AG09309 (cell line): ENCODE data around the gene CACNA1H.

Experiments
- DNase-seq: peaks from one replicate; pipeline ENCODE4 v3.0.0-alpha.2; 2010; ENCODE audit warnings: low read depth
- H3K4me3 ChIP-seq: 2 replicates; pipeline ENCODE4 v1.5.1; 2011; ENCODE audit warnings: mild to moderate bottlenecking, low read depth, low read length, moderate library complexity; ENCODE audit not compliant: control insufficient read depth
- TF ChIP-seq, protein P1 (sequence below): IDR thresholded peaks from 2 replicates; pipeline ENCODE4 v1.5.1; 2011; ENCODE audit warnings: mild to moderate bottlenecking, low read depth, low read length, inconsistent platforms; ENCODE audit not compliant: insufficient read depth, control insufficient read depth; ENCODE audit errors: missing control alignments

The CACNA1H gene

DNA sequence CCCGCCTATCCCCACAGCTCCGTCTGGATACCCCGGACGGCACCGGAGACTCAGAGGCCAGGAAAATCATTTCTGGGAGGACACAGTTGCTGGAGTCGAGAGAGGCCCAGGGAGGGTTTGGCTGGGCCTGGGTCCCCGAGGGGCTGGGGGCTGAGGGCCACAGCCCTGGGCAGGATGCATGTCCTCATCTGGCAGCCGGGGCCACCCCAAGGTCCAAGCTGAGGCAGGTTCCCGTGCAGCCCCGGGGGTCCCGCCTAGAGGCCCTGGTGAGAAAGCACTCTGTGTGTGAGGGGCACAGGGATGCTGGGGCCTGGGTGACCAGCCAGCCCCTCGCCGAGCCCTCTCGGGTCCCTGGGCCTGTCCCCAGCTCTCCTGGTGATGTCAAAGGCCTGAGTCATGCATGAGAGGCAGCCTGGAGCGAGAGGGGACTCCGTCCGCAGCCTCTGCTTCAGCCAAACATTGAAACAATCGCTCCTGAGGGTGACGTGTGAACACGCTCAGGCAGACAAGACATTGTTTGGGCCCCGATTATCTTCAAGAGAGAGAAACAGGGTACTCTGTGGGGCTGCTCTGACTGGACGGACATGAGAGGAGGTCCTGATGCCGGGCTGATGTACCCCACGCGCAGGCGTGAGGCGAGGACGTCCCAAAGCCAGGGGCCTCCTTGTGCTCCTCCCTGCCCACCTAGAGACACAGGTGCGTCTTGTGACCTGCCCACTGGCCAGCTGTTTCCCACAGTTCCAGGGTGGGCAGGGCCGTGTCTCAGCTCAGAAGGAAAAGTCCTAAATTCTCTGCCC is 31.1 kb upstream of the CACNA1H start:
- no peak overlapping the region for H3K4me3 ChIP-seq
- TF ChIP-seq, protein P1, sequence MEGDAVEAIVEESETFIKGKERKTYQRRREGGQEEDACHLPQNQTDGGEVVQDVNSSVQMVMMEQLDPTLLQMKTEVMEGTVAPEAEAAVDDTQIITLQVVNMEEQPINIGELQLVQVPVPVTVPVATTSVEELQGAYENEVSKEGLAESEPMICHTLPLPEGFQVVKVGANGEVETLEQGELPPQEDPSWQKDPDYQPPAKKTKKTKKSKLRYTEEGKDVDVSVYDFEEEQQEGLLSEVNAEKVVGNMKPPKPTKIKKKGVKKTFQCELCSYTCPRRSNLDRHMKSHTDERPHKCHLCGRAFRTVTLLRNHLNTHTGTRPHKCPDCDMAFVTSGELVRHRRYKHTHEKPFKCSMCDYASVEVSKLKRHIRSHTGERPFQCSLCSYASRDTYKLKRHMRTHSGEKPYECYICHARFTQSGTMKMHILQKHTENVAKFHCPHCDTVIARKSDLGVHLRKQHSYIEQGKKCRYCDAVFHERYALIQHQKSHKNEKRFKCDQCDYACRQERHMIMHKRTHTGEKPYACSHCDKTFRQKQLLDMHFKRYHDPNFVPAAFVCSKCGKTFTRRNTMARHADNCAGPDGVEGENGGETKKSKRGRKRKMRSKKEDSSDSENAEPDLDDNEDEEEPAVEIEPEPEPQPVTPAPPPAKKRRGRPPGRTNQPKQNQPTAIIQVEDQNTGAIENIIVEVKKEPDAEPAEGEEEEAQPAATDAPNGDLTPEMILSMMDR = no peak
- no peak for DNase-seq

DNA sequence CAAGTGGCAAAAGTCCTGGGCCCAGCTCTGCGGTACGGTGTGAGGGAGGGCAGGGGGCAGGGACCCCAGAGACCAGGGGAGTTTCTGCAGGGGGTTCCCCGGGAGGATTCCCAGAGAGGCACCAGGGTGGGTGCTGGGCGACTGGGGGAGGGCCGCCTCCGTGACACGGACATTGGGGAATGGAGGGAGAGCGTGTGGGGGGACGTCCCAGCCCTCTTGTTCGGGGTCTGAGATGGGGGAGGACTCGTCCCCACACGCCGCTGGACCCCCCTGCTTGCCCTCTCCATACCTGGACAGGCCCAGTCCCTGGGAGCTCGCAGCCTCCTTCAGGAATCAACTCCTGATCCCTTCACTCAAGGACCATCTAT is 30.5 kb upstream of the CACNA1H start:
- TF ChIP-seq, protein P1 = no peak
- no peak for DNase-seq
- H3K4me3 ChIP-seq = no peak overlapping the region

DNA sequence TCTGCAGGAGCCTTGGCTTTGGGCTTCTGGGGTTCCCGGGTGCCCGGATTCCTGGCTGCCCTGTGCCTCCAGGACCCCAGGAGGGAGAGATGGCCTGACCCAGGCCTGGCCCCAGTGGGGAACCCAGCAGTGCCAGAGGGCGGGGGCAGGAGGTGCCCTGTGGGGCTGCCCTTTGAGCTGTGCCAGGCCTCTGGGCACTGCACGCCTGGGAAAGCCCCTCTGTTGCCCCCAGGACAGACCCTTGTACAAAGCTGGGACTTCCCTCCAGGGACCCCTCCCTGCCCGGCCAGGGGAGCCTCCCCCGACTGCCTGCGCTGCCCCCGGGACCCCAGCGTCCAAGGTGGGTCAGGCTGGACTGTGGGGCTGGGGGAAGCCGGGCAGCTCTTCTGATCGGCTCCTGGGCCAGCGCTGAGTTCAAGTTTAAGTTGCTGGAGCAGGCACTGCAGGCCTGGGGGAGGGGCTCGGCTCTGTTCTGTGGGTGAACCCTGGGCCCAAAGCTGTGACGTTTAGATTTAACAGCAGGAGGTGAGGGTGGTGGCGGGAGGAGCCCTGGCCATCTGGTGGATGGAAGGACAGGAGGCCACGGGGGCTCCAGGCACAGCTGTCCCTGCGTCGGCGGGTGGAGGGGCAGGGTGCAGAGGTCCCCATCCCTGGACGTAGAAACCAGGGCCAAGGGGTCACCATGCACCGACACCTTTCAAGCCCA is 29.2 kb upstream of the CACNA1H start:
- no peak overlapping the region for H3K4me3 ChIP-seq
- TF ChIP-seq, protein P1 = no peak
- DNase-seq = no peak

DNA sequence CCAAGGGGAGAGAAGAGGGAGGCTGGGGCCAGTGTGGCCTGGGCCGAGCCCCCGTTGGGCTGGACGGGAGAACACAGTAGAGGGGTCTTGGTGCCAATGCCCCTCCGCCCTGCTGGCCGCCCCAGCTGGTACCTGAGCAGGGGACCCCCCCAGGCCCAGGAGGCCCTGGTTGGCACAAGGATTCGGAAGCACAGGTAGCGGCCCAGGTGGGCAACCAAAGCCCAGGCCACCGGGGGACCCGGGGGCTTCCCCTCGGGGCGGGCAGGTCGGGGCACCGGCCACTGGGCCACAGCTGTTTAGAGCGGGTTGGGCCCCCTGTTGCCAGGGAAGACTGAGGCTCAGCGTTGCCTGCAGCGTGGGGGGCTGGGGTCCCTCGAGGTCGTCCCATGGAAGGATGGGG is 28.6 kb upstream of the CACNA1H start:
- DNase-seq = no peak
- no peak overlapping the region for H3K4me3 ChIP-seq

DNA sequence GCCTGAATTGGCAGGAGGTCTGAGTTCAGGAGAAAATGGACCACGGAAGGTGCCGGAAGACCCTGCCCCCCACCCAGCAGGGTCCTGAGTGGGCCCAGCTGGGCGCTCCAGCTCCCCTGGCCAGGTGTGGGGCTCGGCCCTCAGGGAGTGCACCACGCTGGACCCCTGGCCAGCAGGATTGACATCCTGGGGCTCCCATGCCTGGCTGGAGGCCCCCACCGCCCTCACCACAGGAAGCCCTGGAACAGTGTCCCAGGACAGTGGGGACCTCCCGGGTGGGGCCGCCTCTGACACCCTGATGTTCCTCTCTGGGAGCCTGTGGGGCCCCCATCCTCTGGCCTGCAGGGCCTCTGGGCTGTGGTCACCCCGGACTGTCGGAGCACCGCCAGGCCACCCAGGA is 28.1 kb upstream of the CACNA1H start:
- TF ChIP-seq, protein P1 = no peak
- H3K4me3 ChIP-seq = no peak overlapping the region
- DNase-seq = no peak

More for the DNA sequence above, 28.6 kb upstream of the CACNA1H start:
- TF ChIP-seq, protein P1 = no peak

DNA sequence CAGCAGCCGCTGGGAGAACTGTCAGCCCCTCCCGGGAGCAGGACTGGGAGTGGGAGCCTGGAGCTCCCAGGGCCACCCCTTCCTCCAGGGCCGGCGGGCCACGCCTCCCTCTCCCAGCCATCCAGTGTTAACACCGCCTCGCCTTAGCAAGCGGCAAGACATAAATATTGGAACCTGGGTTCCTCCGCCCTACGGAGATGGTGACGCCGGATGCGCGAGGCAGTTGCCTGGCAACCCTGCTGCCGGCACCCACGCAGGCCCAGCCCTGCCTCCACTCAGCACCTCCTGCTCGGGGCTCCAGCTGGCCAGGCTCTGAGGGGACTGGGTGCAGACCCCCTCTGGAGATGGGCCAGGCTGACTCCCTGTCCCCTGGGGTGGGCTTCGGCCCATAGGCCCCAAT is 27.4 kb upstream of the CACNA1H start:
- TF ChIP-seq, protein P1 = no peak
- H3K4me3 ChIP-seq = no peak overlapping the region
- no peak for DNase-seq
